ENCODE measurements around the gene C1S. TPM values are rescaled to one million over a fixed set of nuclear protein-coding genes. Genes with fewer than 3 reads are reported as not detected.

C1S gene
- total and polyA plus RNA-seq, 9 of the 15 experiments (the other 6 are each of a cell fraction or from before 2014, with no cell fraction given): 0.08 to 0.84 (median 0.27) TPM

- no peak for TF ChIP-seq ZNF655 (CRISPR knock-in tag; IDR thresholded peaks at IDR 0.05)
- TF ChIP-seq, protein P1, sequence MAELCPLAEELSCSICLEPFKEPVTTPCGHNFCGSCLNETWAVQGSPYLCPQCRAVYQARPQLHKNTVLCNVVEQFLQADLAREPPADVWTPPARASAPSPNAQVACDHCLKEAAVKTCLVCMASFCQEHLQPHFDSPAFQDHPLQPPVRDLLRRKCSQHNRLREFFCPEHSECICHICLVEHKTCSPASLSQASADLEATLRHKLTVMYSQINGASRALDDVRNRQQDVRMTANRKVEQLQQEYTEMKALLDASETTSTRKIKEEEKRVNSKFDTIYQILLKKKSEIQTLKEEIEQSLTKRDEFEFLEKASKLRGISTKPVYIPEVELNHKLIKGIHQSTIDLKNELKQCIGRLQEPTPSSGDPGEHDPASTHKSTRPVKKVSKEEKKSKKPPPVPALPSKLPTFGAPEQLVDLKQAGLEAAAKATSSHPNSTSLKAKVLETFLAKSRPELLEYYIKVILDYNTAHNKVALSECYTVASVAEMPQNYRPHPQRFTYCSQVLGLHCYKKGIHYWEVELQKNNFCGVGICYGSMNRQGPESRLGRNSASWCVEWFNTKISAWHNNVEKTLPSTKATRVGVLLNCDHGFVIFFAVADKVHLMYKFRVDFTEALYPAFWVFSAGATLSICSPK (IDR thresholded peaks at IDR 0.05; ENCODE audit: borderline replicate concordance): no peak
- TF ChIP-seq, protein P2, sequence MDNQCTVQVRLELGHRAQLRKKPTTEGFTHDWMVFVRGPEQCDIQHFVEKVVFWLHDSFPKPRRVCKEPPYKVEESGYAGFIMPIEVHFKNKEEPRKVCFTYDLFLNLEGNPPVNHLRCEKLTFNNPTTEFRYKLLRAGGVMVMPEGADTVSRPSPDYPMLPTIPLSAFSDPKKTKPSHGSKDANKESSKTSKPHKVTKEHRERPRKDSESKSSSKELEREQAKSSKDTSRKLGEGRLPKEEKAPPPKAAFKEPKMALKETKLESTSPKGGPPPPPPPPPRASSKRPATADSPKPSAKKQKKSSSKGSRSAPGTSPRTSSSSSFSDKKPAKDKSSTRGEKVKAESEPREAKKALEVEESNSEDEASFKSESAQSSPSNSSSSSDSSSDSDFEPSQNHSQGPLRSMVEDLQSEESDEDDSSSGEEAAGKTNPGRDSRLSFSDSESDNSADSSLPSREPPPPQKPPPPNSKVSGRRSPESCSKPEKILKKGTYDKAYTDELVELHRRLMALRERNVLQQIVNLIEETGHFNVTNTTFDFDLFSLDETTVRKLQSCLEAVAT (IDR thresholded peaks at IDR 0.05): no peak
- TF ChIP-seq MAZ (CRISPR knock-in tag; conservative IDR thresholded peaks at IDR 0.05 in 1 of 2, IDR thresholded peaks at IDR 0.05 in 1 of 2): peak; percentile 62 to 67; a peak in 3 of 4 replicates
- no peak for TF ChIP-seq HDGF (IDR thresholded peaks at IDR 0.05)
- no peak for TF ChIP-seq ZSCAN29 (IDR thresholded peaks at IDR 0.05)
- no peak for TF ChIP-seq CUX1 (CRISPR knock-in tag; IDR thresholded peaks at IDR 0.05)
- TF ChIP-seq ZKSCAN8 (CRISPR knock-in tag; IDR thresholded peaks at IDR 0.05): no peak
- TF ChIP-seq CBX3 (IDR thresholded peaks at IDR 0.05; ENCODE audit: borderline replicate concordance in 1 of 2, low read length in 2 of 2): no peak
- no peak for TF ChIP-seq CGGBP1 (CRISPR knock-in tag; IDR thresholded peaks at IDR 0.05)
- TF ChIP-seq ZNF143 (CRISPR knock-in tag; IDR thresholded peaks at IDR 0.05): no peak
- TF ChIP-seq TCFL5 (CRISPR knock-in tag; conservative IDR thresholded peaks at IDR 0.05): no peak
- no peak for TF ChIP-seq STAT6 (CRISPR knock-in tag; IDR thresholded peaks at IDR 0.05)
These were observed 42.0 kb upstream of the C1S start, which contains the start of gene LPCAT3 (continued) for GRCh38 chr12:7018350-7019042.

Data from K562 (cell line).